A549 (cell line): Measurements from ENCODE around the gene RPL37A.

Source experiments
- CEBPB ChIP-seq, 2 experiments: fragments of >200 bp in 1 of 2; sonication (Bioruptor Twin) in 1 of 2; formaldehyde crosslinking in 1 of 2; IDR thresholded peaks; 2 replicates each; pipeline ENCODE4 v1.6.1; 2012 to 2016
- CHD4 ChIP-seq: fragments of 200-600 bp; sonication (generic); IDR thresholded peaks from 2 replicates; pipeline ENCODE4 v1.6.1; 2016; ENCODE audit warnings: antibody characterized with exemption, mild to moderate bottlenecking, borderline replicate concordance
- EHMT2 ChIP-seq: fragments of 200-600 bp; sonication (generic); IDR thresholded peaks from 2 replicates; pipeline ENCODE4 v1.6.1; 2016; ENCODE audit warnings: antibody characterized with exemption, low read depth, mild to moderate bottlenecking, moderate library complexity
- JUN ChIP-seq, 2 experiments: fragments of >200 bp; sonication (Bioruptor Twin); formaldehyde crosslinking; IDR thresholded peaks; 2 replicates in 1 of 2; 3 replicates in 1 of 2; pipeline ENCODE4 v1.6.1; 2016 to 2017
- JUNB ChIP-seq: fragments of >200 bp; sonication (Bioruptor Twin); formaldehyde crosslinking; IDR thresholded peaks from 2 replicates; pipeline ENCODE4 v1.6.1; 2016
- POLR2A ChIP-seq: IDR thresholded peaks from 2 replicates; pipeline ENCODE4 v1.6.1; 2012; ENCODE audit warnings: mild to moderate bottlenecking, low read length
- RAD21 ChIP-seq, 2 experiments: fragments of >200 bp in 1 of 2; sonication (Bioruptor Twin) in 1 of 2; formaldehyde crosslinking in 1 of 2; IDR thresholded peaks in 1 of 2; conservative IDR thresholded peaks in 1 of 2; 2 replicates in 1 of 2; 3 replicates in 1 of 2; pipeline ENCODE4 v1.6.1; 2012 to 2018; ENCODE audit warnings: inconsistent platforms in 1 of 2
- TF ChIP-seq, protein P1 (sequence below): fragments of 150-350 bp; IDR thresholded peaks from 2 replicates; pipeline ENCODE4 v1.6.1; 2014; ENCODE audit warnings: low read depth, mild to moderate bottlenecking, low read length
- TF ChIP-seq, protein P2 (sequence below): fragments of >200 bp; sonication (Bioruptor Twin); formaldehyde crosslinking; IDR thresholded peaks from 3 replicates; pipeline ENCODE4 v1.5.1; 2016

DNA sequence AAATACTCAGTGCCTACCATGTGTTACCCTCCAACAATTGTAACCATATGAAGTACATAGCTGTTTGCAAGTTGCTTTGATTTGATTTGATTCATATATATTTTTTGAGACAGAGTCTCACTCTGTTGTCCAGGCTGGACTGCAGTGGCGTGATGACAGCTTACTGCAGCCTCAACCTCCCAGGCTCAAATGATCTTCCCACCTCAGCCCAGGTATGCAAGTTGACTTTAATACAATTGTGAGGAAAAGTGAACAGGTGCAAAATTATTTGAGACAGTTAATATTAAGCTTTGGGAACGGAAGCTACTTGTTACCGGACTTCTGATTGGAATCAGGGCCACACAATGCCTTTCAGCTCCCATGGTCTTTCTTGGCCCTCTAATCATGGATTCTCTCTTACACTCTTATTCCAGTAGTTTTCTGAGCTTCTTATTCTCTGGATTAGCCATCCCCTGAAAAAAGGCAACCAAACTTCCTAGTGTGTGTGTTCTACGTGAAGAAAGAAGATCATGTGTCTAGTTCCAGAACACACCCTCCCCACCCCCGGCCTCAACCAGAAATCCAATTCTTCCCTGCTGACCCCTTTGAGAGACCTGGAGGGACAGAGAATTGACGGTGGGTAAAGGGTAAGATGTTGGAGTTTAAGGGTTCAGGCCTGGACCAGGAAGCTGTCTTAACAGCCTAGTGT, 1.1 kb upstream of the RPL37A start:
- TF ChIP-seq EHMT2 (no peak), RAD21 (conservative IDR thresholded peaks at IDR 0.05 in 1 of 2, IDR thresholded peaks at IDR 0.05 in 1 of 2) (no peak), JUNB (no peak), JUN (IDR thresholded peaks at IDR 0.05) (no peak), CEBPB (IDR thresholded peaks at IDR 0.05) (no peak), POLR2A (no peak), CHD4 (no peak)
- TF ChIP-seq, protein P1, sequence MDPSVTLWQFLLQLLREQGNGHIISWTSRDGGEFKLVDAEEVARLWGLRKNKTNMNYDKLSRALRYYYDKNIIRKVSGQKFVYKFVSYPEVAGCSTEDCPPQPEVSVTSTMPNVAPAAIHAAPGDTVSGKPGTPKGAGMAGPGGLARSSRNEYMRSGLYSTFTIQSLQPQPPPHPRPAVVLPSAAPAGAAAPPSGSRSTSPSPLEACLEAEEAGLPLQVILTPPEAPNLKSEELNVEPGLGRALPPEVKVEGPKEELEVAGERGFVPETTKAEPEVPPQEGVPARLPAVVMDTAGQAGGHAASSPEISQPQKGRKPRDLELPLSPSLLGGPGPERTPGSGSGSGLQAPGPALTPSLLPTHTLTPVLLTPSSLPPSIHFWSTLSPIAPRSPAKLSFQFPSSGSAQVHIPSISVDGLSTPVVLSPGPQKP = no peak
- TF ChIP-seq, protein P2, sequence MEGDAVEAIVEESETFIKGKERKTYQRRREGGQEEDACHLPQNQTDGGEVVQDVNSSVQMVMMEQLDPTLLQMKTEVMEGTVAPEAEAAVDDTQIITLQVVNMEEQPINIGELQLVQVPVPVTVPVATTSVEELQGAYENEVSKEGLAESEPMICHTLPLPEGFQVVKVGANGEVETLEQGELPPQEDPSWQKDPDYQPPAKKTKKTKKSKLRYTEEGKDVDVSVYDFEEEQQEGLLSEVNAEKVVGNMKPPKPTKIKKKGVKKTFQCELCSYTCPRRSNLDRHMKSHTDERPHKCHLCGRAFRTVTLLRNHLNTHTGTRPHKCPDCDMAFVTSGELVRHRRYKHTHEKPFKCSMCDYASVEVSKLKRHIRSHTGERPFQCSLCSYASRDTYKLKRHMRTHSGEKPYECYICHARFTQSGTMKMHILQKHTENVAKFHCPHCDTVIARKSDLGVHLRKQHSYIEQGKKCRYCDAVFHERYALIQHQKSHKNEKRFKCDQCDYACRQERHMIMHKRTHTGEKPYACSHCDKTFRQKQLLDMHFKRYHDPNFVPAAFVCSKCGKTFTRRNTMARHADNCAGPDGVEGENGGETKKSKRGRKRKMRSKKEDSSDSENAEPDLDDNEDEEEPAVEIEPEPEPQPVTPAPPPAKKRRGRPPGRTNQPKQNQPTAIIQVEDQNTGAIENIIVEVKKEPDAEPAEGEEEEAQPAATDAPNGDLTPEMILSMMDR = no peak
